Activated CD8-positive, alpha-beta memory T cell treated with anti-CD3 and anti-CD28 coated beads, Interleukin-2, amount 10 ng/mL, durations not matched to agents 7 days and 5 days (primary cell): ENCODE measurements around the gene NLN. TPM values are rescaled to one million over a fixed set of nuclear protein-coding genes. Genes with fewer than 3 reads are reported as not detected.
"Not testable (repeated sequence)": the region's sequence is repeated elsewhere in the genome, so short reads cannot be mapped to it uniquely, and the experiment has no call there.

Experiments
- ATAC-seq: fragments of 150-1000 bp; cut with Tn5 transposase; one replicate; pipeline ENCODE4 v1.10.0; 2021; ENCODE audit warnings: moderate library complexity
- CTCF ChIA-PET: fragments of 350-600 bp; sonication (Branson Sonifier 250); formaldehyde crosslinking; loops from one replicate; lab custom pipeline; 2021; ENCODE audit warnings: antibody characterized with exemption; lab: Charles Lee
- DNase-seq: peaks from one replicate; pipeline ENCODE4 v3.0.0-alpha.2; 2020
- H3K27ac Mint-ChIP-seq: one replicate; pipeline ENCODE4 v1.8.0; 2021; ENCODE audit warnings: mild to moderate bottlenecking, mixed read lengths
- H3K27me3 Mint-ChIP-seq: one replicate; pipeline ENCODE4 v1.8.0; 2021; ENCODE audit warnings: mixed read lengths
- H3K36me3 Mint-ChIP-seq: one replicate; pipeline ENCODE4 v1.8.0; 2021; ENCODE audit warnings: mild to moderate bottlenecking, mixed read lengths
- H3K4me1 Mint-ChIP-seq: one replicate; pipeline ENCODE4 v1.8.0; 2021; ENCODE audit warnings: mixed read lengths
- H3K4me3 Mint-ChIP-seq: one replicate; pipeline ENCODE4 v1.8.0; 2021; ENCODE audit warnings: mild to moderate bottlenecking, moderate library complexity, mixed read lengths
- H3K9me3 Mint-ChIP-seq: one replicate; pipeline ENCODE4 v1.8.0; 2022; ENCODE audit warnings: low read depth, mixed read lengths
- total RNA-seq, 2 experiments: library from RNA; stranded (reverse); gene quantifications; one replicate each; pipeline ENCODE4 v1.2.3, GENCODE V29; 2021

The NLN gene
- total RNA-seq, 2 experiments from 2014 or later = 15.8 to 19.6 TPM

DNA sequence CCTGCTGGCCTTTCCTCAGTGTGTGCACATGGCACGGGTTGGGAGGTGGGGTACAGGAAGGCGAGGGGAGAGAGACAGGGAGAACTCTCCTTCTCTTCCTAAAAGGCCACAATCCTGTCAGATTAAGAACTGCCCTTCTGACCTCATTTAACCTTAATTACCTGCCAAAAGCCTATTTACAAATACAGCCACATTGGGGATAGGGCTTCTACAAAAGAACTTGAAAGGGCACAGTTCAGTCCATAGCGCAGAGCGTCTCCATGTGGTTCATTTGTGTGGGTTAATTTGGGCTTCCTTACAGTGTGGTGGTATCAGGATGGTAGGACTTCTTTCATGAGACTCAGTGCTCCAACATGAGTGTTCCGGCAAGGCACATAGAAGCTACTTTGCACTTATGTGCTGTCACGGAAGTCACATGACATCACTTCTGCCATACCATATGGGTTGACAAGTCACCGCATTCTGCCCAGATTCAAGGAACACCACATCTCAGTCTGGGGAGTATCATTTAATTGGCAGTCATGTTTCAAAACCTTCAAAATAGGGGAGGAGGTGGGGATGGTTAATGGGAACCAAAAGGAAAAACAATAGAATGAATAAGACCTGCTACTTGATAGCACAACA, 46.8 kb downstream of the NLN start:
- Mint-ChIP-seq H3K4me3 (no peak overlapping the region), H3K36me3 (peaks cover 19% of the 10 kb centered on the region), H3K4me1 (no peaks in the 10 kb centered on the region), H3K9me3 (no peaks in the 10 kb centered on the region), H3K27ac (no peak overlapping the region), H3K27me3 (no peaks in the 10 kb centered on the region)
- DNase-seq (no peak), ATAC-seq (no peak)
- CTCF ChIA-PET = no interaction called here

DNA sequence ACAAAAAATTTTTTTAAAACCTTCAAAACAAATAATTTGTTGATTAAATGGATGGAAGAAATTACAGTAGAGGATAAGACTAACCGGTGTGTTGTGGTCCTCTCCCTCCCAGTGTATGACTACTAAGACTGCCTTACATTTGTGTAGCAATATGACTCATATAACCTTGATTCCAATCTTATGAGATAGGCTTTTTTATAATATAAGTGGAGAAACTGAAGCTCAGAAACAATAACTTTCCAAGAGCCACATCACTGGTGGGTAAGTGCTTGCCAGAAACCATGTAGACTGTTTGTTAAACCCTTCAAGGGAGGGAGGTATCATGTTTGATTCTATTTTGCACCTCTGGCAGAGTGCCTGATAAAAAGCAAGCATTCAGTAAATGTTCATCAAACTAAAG, 47.5 kb downstream of the NLN start:
- Mint-ChIP-seq H3K27me3 (no peaks in the 10 kb centered on the region), H3K36me3 (peaks cover 19% of the 10 kb centered on the region), H3K4me1 (peaks cover 6% of the 10 kb centered on the region), H3K27ac (no peak overlapping the region), H3K9me3 (no peaks in the 10 kb centered on the region), H3K4me3 (no peak overlapping the region)
- CTCF ChIA-PET = no interaction called here
- DNase-seq (no peak), ATAC-seq (peak; percentile 39)

DNA sequence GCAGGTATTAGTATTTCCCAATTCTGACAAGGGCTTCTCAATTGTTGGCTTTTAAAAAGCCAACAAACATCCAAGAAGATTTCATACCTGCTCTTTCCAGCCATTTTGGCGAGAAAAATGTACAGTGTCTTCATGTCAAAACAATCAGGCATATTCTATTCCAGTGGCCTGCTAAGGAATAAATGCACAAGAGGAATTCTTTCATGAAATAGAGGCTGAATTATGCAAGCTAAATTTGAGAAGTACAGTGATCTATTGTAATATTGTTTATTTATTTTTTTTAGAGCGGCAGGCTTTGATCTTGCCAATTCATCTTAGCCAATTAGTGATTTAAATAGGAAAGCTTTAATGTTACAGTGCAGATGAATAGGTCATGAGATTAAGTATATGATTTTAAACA, 49.3 kb downstream of the NLN start:
- no peaks in the 10 kb centered on the region for H3K9me3 Mint-ChIP-seq
- ATAC-seq (no peak), DNase-seq (no peak)
- CTCF ChIA-PET = interaction anchor here (0.6 to 1.6 kb wide), 2 partner anchors 9 to 10 kb away, joined by 3 to 4 read pairs; no protein-coding TSS in a partner anchor
- H3K4me1 Mint-ChIP-seq = peaks cover 10% of the 10 kb centered on the region
- H3K4me3 Mint-ChIP-seq = no peak overlapping the region
- no peaks in the 10 kb centered on the region for H3K27me3 Mint-ChIP-seq
- H3K36me3 Mint-ChIP-seq = peaks cover 14% of the 10 kb centered on the region
- no peak overlapping the region for H3K27ac Mint-ChIP-seq

DNA sequence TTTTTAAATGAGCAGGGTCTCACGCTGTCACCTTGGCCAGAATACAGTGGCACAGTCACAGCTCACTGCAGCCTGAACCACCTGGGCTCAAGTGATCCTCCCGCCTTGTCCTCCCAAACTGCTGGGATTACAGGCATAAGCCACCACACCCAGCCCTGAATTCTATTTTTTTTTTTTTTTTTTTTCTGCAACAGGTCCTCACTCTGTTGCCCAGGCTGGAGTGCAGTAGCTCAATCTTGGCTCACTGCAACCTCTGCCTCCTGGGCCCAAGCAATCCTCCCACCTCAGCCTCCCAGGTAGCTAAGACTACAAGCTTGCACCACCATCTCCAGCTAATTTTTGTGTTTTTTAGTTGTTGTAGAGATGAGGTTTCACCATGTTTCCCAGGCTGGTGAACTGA, 51.0 kb downstream of the NLN start:
- H3K27me3 Mint-ChIP-seq, H3K36me3 Mint-ChIP-seq, H3K4me3 Mint-ChIP-seq, DNase-seq, ATAC-seq, H3K9me3 Mint-ChIP-seq, H3K27ac Mint-ChIP-seq, CTCF ChIA-PET: not testable (repeated sequence)
- peaks cover 10% of the 10 kb centered on the region for H3K4me1 Mint-ChIP-seq

DNA sequence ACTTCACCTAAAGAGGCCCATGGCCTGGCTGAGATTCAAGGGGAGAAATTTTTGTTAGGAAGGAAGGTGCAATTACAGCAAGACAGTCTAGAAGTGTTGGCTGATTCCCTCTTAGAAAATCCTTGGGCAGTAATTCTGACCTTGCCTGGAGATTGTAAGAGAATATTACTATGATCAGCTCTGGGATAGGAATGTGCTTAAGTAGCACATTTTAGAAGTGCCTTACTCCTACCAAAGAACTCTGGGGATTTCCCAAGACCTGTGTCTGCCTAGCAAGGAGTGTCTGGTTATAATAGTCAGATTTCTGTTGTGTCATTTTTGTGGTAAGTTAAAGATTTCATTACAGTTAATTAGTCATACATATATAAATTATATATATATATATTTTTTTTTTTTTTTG, 52.3 kb downstream of the NLN start:
- Mint-ChIP-seq H3K9me3 (no peaks in the 10 kb centered on the region), H3K27me3 (no peaks in the 10 kb centered on the region), H3K4me1 (peaks cover 13% of the 10 kb centered on the region), H3K27ac (no peak overlapping the region), H3K4me3 (no peak overlapping the region), H3K36me3 (peaks cover 7% of the 10 kb centered on the region)
- no peak for ATAC-seq
- DNase-seq = no peak
- CTCF ChIA-PET = interaction anchor here (2.3 kb wide), 1 partner anchor 13 kb away, joined by 7 read pairs; no protein-coding TSS in a partner anchor

DNA sequence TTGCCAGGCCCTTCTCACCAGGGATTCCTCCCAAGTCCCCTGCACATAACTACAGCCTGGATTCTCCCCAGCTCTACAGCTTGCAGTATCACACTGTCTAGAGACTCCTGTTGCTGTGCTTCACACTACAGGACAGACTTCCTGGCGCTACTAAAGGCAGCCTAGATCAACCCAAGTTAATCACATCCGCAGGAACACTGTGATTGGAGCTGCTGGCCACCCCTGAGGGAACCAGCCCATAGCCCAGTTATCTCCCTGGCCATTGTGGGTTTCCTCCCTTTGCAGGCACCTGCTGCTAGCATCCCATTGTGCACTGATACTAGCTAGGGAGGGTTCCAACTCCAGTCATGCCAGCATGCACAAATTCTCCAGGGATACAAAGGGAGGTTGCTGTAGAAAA, 53.5 kb downstream of the NLN start:
- no peak for ATAC-seq
- Mint-ChIP-seq H3K4me1 (peaks cover 21% of the 10 kb centered on the region), H3K4me3 (no peak overlapping the region), H3K27me3 (no peaks in the 10 kb centered on the region), H3K27ac (no peak overlapping the region), H3K9me3 (no peaks in the 10 kb centered on the region), H3K36me3 (peaks cover 16% of the 10 kb centered on the region)
- CTCF ChIA-PET = interaction anchor here (2.3 kb wide), 1 partner anchor 14 kb away, joined by 7 read pairs; no protein-coding TSS in a partner anchor
- no peak for DNase-seq

- ATAC-seq (no peak), DNase-seq (no peak)
- no peak overlapping the region for H3K27ac Mint-ChIP-seq
- H3K36me3 Mint-ChIP-seq = peaks cover 25% of the 10 kb centered on the region
- peaks cover 2% of the 10 kb centered on the region for H3K9me3 Mint-ChIP-seq
- peaks cover 23% of the 10 kb centered on the region for H3K4me1 Mint-ChIP-seq
- H3K27me3 Mint-ChIP-seq = no peaks in the 10 kb centered on the region
- no peak overlapping the region for H3K4me3 Mint-ChIP-seq
- CTCF ChIA-PET = no interaction called here
These were observed 54.6 kb downstream of the NLN start for GRCh38 chr5:65776441-65777141.

DNA sequence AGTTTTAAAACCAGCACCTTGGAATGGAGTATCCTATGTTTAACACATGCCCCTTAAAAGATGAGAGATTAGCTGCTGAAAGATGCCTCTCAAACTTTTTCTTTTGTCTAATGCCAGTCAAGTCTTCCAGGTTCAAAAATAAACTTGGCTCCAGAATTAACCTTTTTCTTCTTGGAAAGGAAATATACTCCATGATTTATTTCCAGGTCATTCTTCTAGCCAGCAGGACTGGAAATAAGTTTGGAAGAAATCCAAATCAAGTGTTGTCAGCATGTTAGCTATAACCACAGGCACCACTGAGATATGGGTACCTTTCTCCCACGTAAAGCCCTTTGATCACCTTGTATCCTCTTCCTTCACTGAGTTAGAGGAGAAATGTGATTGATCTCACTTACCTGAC, 56.1 kb downstream of the NLN start:
- Mint-ChIP-seq H3K4me1 (peaks cover 23% of the 10 kb centered on the region), H3K27me3 (no peaks in the 10 kb centered on the region), H3K9me3 (peaks cover 2% of the 10 kb centered on the region), H3K4me3 (no peak overlapping the region), H3K36me3 (peaks cover 39% of the 10 kb centered on the region), H3K27ac (no peak overlapping the region)
- no peak for ATAC-seq
- CTCF ChIA-PET = no interaction called here
- no peak for DNase-seq

DNA sequence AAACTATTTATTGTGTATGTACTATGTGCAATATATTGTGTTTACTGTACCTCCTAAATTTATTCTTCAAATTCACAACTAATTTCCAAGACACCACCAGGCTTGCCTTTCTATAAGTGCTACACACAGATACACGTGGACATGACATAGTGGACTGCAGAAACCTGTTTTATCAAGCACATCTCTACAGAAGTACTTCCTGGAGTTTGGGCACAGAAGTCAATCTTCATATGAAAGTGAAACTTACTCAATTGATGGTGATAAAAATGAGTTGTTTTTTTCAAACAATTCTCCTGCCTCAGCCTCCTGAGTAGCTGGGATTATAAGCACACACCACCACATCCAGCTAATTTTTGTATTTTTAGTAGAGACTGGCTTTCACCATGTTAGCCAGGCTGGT, 57.6 kb downstream of the NLN start:
- Mint-ChIP-seq H3K27me3 (no peaks in the 10 kb centered on the region), H3K9me3 (peaks cover 2% of the 10 kb centered on the region), H3K4me1 (peaks cover 17% of the 10 kb centered on the region), H3K36me3 (peaks cover 39% of the 10 kb centered on the region), H3K27ac (peak overlapping the region; percentile 81), H3K4me3 (peak overlapping the region; percentile 28)
- DNase-seq = no peak
- ATAC-seq = peak; percentile 96
- CTCF ChIA-PET = interaction anchor here (1.0 to 1.5 kb wide), 2 partner anchors 8 to 17 kb away, joined by 3 read pairs; no protein-coding TSS in a partner anchor

- CTCF ChIA-PET, H3K4me1 Mint-ChIP-seq: not testable (repeated sequence)
These were observed 66.3 kb downstream of the NLN start for GRCh38 chr5:65788296-65788695.

DNA sequence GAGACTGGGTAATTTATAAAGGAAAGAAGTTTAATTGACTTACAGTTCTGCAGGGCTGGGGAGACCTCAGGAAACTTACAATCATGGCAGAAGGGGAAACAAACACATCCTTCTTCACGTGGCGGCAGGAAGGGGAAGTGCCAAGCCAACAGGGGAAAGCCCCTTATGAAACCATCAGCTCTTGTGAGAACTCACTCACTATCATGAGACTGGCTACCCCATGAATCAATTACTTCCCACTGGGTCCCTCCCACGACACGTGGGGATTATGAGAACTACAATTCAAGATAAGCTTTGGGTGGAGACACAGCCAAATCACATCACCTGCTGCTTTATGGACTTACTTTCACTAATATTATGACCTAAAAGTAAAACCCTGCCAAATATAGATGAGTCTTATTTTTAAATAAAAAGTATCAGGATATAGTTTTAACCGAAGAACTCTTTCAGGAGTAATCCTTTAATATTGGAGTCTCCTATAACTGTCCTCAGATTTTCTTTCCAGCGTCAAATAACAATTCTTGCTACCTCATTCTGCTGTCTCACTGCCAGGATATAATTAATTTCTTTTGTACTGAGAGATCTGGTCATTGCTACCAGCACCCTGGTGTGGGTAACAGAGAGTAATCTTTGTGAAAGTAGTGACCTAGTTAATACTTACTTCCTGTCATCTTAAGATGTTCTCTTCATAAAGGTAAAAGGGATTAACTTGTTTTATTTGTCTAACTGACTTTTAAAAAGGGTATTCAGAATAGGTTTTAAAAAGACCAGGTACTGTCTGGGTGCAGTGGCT, 68.6 kb downstream of the NLN start:
- Mint-ChIP-seq H3K9me3 (peaks cover 8% of the 10 kb centered on the region), H3K36me3 (peaks cover 48% of the 10 kb centered on the region), H3K4me1 (peaks cover 10% of the 10 kb centered on the region), H3K27me3 (no peaks in the 10 kb centered on the region), H3K27ac (no peak overlapping the region), H3K4me3 (no peak overlapping the region)
- CTCF ChIA-PET = interaction anchor here (1.2 kb wide), 1 partner anchor 10 kb away, joined by 3 read pairs; no protein-coding TSS in a partner anchor
- ATAC-seq (peak; percentile 20), DNase-seq (no peak)

More at GRCh38 chr5:65788296-65788695, 66.3 kb downstream of the NLN start:
- DNase-seq, ATAC-seq, H3K27ac Mint-ChIP-seq, H3K9me3 Mint-ChIP-seq, H3K27me3 Mint-ChIP-seq, H3K4me3 Mint-ChIP-seq: not testable (repeated sequence)
- H3K36me3 Mint-ChIP-seq = peaks cover 40% of the 10 kb centered on the region

- peaks cover 8% of the 10 kb centered on the region for H3K9me3 Mint-ChIP-seq
- CTCF ChIA-PET = interaction anchor here (0.6 to 1.2 kb wide), 2 partner anchors 9 to 57 kb away, joined by 3 read pairs; no protein-coding TSS in a partner anchor
- H3K36me3 Mint-ChIP-seq = peaks cover 49% of the 10 kb centered on the region
- ATAC-seq (no peak), DNase-seq (no peak)
- H3K27me3 Mint-ChIP-seq = no peaks in the 10 kb centered on the region
- H3K4me3 Mint-ChIP-seq = no peak overlapping the region
- H3K27ac Mint-ChIP-seq = no peak overlapping the region
- H3K4me1 Mint-ChIP-seq = peaks cover 13% of the 10 kb centered on the region
These were observed 70.0 kb downstream of the NLN start for GRCh38 chr5:65791712-65792673.
